HG03097 (cell line): ENCODE data around the gene CDH4.

ENCODE experiments used
- ATAC-seq: cut with Tn5 transposase; IDR thresholded peaks from one replicate; pipeline ENCODE4 v1.9.1; 2021; ENCODE audit not compliant: unreplicated experiment, low FRiP score

CDH4 gene

DNA sequence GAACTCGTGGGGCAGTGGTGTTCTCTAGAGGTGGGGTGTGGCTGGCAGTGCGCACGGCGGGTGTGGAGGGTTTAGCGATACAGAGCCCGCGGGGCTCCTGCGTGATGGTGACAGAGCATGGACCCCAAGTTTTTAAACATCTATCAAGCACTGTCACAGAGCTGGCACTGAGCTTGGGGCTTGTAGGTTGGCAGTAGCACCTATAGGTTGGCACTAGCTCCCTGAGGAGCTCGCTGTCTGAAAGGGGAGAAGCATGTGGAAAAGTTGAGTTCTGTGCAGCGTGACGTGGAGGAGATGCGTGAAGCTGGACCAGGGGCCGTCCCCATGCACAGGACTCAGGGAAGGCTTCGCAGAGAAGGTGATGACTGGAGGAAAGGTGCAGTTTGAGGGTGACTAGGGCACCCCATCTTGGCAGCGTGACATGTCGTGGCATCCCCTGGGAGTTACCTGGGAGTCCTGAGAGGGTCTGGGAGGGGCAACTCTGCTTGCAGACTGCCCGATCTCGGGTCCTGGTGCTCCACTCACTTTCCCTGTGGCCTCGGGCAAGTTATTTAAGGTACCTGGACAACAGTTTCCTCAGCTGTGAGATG is 122.0 kb downstream of the CDH4 start:
- no peak for ATAC-seq

DNA sequence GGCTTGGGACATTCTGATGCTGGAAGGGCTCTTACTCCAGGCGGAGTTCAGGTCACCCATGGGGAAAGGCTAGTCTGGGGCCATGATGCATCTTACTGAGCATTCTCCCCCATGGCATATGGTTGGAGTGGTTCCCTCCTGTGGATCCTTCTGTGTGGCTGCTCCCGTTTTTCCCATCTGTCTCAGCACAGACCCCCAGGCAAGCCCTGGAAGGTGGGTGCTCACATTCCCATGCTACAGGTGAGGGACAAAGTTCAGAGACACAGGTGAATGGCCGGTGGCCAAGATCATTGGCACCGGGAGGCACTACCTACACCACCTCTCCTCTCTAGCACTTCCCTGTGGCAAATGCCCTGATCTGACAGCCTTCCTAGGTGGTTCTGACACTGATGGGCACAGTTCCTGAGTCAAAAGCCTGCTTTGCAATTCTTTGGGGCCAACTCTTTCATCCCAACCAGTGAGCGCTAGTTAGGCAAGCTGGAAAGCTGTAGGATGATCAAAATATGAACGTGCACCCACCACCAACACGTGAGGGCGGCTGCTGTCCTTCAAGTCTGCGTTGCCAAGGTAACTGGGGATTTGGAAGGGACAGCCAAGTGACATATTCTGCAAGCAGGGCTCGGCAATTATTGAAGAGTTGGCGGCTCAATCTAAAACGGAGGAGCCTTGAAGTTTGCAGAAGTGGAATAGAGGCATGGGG is 124.6 kb downstream of the CDH4 start:
- no peak for ATAC-seq

DNA sequence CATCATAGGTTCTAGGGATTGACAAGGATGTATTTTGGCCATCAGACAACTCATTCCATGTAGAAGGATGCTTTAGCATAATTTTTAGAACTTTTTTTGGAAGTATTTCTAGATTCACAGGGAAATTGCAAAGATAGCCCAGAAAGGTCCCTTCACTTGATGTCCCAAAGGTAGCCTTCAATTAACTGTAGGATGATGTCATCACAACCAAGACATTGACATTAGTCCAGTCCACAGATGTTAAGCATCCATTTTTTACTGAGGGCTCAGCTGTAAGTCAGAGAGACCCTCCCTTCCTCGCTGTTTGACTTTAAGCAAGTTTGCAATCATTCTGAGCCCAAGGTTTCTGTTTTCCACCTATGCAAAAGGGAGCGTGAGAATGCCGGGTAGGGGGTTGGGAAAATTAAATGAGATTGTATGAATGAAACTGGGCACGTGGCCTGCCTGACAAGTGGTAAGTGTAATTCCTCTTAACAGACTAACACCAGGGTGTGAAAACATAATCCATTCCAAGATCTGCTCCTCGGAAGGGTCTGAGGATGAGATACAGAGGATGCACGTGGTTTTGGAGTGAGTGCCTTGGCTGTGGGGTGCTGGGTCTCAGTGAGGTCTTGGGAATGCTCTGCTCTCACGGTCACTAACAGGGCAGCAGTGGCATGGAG is 126.8 kb downstream of the CDH4 start:
- ATAC-seq = no peak

DNA sequence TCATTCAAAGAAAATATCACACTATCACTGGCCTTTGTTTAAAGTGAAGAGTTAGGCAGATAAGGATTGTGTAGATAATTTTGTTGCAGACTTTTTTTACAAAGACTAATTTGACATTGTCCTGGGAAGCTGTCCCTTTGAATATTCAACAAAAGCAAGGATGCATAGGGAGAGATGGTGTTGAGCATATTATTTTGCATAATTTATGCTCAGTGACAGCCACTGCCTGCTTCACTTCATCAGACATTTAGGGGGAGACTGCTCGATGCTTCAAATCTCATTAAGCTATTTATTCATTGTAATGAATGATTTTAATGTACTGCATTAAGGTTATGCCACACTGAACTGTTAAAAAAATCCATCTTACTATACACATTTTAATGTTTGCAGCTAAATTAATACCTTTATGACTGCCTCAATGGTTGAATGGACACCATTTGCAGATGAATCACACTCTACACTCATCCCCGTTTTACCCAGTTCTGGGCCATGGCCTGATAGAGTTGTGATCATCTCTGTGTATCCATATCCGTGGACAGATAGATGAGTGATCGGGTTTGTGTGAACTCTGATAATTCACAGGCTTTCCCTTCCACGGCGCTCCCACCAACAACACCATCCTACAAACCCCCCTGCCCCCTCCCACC is 128.0 kb downstream of the CDH4 start:
- ATAC-seq = no peak

DNA sequence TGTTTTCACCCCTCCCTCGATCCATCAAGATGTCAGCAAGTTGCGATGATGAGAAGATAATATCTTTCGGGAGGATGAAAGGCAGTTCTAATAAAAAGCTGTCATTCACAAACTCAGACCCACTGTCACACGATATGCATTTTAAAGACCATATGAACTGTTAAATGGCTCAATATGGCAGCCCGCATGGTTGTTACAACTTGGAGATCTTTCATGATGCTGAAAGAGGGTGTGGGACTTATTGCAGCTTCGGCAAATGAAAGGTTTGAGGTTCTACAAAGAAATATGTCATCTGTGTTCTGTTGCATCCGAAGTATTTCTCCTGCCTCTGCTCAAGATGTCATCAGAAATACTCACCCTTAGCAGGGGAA is 128.5 kb downstream of the CDH4 start:
- ATAC-seq = no peak

DNA sequence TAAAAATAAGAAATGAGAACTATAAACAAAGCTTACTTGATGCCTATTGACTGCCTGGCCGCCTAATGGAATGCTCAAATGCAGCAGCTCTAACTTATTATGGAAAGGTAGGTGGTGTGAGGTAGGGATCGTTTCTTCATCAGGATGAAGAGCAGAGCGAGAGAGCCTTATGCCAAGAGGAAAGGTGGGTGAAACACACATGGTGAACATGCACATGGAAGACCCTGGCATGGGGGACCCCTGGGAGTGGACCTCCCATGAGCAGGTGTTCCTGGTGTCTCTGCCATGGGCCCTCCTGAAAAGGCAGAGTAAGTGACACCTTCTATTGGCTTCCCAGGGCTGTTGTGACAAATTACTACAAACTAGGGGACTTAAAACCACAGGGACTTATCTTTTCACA is 130.1 kb downstream of the CDH4 start:
- ATAC-seq = no peak

DNA sequence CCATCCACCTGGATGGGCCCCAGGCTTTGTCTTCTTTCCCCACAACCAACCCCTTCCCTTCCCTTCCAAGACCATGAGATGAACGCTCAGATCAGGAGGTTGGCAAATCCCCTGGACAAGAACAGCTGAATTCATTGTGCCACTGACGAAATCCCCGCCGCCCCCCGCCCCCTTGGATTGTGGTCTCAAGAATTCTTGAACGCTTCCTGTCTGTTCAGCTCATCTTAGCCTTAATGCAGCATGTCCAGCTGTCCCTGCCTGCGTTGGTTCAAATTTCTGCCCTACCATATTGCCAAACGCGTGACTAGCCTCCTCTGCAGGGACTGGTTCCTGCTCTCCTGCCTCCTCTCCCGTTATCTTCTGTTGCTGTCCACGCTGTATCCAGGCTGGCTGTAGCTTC is 133.2 kb downstream of the CDH4 start:
- no peak for ATAC-seq

DNA sequence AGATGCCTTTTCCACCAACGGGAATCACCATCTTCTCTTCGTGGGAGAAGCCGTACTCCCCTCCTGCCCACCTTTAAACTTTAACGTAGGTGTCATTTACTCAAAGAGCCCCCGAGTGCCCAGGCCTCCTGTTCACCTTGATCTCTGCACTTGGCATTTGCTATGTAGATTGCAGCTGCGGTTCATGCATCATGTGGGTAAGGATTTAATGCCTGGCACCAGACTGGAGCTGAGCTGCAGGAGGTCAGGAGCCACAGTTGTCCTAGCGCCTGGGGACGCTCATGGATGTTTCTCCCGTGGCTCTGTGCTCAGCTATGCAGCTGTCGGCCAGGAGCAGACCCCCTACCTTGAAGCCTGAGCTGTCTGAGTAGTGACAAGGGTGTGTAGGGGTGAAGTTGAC is 133.7 kb downstream of the CDH4 start:
- no peak for ATAC-seq

DNA sequence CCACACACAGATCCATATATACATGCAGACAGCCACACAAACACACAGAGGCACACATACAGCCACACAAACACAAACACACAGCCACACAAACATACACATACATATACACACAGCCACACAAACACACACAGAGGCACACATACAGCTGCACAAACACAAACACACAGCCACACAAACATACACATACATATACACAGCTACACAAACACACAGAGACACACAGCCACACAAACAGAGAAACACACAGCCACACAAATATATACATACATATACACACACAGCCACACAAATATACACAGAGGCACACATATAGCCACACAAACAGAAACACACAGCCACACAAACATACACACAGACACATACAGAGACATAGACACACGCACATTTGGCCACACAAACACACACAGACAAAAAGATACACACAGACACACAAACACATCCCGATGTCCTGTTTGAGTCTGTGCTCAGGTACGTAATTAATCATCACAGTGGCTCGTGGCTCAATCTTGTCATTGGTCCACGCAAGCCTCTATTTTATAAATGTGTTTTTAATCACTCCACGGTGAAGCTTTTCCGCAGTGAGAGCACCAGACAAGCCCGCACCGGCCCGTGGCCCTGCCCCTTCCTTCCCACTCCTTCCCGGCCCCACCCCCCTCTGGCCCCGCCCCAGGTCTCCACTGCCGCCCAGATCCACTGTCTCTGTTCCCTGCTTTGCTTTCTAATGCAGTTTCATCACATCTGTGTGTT is 135.3 kb downstream of the CDH4 start:
- ATAC-seq = no peak

DNA sequence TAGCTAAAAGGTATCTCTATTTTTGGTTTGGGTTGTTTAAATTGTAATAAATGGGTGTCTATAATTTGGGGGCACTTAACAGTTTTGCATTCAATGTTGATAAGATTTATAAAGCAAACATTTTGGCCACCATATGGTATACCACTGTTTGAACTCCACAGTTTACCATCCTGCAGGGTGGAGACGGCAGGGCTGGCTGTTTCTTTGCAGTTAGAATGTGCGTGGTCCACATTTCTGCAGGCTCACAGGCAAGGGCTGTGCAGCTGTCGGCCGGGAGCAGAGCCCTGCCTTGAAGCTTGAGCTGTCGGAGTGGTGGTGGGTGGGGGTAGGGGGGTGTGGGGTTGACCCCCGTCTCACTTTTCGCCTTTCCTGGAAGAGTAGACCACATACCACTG is 135.9 kb downstream of the CDH4 start:
- ATAC-seq = no peak

DNA sequence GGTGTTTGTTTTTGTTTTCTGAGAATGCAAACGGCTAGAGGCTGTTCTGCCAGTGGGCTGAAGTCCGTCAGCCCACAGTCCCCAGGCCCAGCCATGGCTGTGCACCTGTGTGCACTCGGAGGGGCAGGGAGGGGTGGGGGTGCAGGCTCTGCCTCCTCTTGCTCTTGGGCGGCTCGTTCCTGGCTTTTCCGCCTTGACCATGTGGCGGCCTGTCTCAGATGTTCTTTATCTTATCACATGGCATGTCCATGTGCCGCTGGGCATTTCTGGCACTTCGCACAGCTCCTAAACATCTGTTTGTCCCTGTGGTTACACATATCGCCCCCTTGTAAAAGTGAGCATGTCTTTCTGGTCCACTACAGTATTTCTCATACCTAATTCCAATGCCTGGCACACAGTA is 137.0 kb downstream of the CDH4 start:
- ATAC-seq = no peak

DNA sequence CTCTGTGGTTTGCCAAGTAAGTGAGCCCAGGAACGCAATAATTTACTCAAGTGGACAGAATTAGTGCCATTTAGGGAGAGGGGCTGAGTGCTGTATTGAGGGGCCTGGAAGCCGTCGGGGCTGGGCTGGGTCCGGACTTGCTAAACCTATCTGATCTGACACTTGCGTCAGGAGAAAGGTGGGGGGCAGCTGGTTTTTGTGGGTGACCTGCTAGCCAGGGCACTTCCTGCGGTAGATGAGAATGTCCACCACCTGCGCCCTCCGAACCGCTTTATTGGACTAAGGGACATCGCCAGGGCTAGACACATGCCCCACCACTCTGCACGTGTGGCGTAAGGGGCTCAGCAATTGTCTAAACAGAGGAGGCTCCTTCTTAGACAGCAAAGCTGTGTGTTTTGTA is 139.1 kb downstream of the CDH4 start:
- no peak for ATAC-seq

DNA sequence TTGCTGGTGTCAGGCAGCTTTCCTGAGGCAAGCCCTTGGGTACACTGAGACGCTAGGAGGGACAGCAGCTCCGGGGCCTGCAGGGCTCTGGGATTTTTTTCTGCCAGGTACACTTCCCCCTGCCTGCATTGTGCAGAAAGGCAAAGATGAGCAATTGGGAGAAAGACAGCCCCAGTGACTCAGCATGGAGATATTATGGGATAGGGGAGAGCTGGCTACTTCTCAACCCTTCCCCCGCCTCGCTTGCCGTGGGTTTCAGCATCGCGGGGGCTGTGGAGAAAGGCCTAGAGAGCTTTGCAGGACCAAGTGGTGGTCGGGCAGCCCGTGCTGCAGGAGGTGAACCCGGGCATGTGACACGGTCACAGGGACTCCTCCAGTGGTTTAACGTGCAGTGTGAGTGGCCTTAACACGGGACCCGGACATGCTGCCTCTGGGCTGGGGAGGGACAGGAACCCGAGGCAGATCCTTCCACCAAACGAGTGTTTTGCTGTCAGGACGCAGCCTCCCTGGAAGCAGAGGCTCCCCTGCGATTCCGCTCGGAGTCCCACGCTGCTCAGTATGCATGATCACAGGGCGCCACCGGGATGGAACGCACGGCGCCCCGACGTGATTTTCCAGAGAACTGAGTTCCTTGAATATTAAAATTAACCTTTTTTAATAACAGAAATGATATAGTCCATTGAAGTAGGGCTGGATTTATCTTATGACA is 139.9 kb downstream of the CDH4 start:
- ATAC-seq = no peak

DNA sequence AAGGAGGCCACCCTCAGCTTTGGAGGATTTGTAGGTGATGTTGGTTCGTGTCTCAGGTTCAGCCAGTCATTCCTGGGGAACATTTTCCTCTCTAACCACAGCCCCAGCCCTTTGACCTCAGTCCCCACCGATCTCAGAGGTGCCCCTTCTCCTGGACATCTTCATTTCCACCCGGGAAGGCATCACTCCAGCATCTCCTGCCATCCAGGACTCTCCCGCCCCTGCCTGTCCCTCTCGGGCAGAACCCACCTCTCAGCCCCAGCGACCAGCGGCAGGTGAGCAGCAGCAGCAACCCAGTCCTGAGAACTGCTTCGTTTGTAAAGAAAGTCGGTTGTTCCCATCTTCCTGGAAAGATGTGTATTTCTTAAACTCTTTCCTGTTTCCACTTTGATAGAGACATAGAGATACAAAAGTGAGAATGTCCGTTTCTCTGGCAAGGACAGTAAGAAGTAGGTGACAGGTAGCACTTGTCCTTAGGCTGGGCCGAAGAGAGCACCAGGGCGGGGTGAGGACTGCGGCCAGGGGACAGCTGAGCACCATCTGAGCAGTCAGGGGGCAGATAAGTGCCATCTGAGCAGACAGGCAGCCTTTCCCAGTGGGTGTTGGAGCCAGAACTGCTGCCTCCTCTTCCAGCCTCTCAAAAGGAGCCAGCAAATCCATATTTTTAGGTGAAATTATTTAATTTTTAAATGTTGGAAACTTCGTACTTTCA is 142.2 kb downstream of the CDH4 start:
- ATAC-seq = no peak

DNA sequence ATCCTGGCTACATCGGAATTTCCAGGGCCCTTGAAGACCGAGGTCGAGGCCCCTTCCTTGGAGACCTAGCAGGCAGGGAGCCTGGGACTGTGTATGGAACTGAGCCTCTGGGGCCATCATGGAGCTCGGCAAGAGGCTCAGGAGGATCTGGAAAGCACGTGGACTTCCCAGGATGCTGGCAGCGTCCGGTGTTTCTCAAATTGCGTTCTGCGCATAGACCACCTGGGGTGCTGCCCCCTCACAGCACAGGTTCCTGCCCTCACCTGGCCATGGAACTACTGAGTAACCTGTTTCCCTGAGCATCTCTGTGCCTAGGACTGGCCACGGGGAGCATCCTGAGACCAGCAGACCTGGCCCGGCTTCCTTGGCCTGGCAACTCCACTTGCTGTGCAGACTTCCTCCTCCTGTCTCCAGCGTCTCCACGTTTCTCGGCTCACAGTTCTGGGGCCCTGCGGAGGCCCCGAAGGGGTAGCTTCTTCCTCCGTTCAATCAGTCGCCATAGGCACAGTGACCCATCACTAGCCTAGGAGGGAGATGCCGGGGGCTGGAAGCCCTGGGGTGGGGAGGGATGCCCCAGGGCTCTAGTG is 144.3 kb downstream of the CDH4 start:
- ATAC-seq = no peak

DNA sequence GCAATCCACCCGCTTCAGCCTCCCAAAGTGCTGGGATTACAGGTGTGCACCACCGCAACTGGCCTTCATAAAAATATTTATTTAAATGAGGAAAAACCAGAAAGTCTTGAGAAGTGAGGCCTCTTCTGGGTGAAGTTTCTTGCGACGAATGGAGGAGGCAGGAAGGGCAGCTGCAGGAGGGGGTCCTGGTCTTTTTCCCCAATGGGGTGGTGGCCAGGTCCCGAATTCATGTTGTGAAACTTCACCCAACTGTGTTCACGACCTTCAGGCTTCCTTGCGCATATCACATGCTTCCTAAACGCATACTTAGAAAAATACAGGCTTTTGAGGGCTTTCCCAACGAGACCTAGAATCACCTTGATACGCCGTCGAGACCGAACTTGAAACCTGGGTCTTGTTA is 145.1 kb downstream of the CDH4 start:
- ATAC-seq = no peak

DNA sequence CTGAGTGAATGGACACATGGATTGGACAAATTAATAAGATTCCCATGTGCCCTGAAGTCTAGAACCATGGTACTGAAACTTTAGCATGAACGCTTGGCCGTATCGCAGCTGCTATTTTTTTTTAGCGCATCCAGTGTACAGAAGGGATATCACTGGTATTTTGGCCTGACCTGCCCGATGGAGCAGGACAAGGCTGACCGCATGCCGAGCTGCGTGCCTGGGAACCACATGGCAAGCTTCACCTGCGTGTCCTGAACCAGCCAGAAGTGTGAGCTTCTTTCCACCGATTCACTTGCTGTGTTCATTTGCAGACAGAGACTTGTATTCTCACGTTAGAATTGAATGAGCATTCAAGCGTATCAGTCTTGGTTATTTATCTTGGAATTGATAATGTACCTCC is 145.7 kb downstream of the CDH4 start:
- ATAC-seq = no peak

DNA sequence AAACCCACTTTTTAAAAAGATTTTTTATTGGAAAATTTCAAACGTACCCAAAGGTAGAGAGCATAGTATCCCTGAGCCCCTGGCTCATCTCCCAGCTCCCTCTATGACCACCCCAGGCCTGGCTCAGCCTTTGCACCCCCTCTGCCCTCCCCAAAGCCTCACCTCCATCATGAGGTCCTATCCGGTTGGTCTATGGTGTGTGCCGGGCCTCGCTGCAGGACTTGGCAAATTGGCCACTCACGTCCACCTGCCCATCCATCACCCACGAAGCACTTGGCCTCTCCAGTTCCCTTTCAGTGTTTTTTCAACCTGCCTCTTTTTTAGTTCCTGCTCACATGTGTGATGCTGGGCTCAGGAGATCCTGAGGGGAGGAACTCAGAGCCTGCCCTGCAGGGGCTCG is 147.4 kb downstream of the CDH4 start:
- ATAC-seq = no peak

DNA sequence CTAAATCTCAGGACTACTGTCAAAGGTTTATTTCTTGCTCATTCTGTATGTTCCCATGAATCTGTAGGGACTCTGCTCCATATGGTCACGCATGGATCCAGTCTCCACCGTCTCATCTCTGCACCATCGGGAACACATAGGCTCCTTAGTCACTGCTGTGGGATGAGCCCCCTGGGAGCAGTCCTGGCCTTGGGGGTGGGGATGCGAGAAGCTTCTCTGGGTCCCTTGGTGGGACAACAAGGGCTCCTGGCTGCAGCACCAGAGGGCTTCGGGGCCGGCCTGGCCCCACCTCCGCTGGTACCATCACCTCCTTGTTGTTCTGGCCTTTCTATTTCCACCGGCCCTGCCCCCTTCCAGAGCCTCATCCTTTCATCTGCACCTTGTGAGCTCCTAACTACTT is 148.4 kb downstream of the CDH4 start:
- ATAC-seq = no peak

DNA sequence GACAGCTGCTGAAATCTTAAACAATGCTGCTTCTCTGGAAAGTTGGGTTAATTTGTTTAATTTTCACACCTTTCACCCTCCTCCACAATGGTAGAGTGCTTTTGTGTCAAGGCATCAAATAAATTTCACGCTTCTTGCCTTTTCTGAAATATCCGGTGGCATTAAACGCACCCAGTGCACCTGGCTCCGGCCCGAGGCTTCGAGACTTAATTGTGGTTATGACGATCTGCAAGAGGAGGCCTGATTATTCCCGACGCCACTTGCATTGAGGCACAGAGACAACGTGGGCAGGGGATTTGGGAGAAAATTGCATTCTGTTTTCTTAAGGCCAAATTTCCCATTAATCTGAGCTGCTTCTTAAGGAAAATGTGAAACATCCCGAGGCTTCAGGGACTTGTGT is 152.2 kb downstream of the CDH4 start:
- ATAC-seq = no peak
